Activated naive CD4-positive, alpha-beta T cell treated with anti-CD3 and anti-CD28 coated beads, Interleukin-2, amount 50 U/mL, for 16 hours (primary cell): Measurements from ENCODE around the gene C1orf94.

Source experiments
- DNase-seq: peaks from one replicate; pipeline ENCODE4 v3.0.0-alpha.2; 2020

Gene C1orf94, protein sequence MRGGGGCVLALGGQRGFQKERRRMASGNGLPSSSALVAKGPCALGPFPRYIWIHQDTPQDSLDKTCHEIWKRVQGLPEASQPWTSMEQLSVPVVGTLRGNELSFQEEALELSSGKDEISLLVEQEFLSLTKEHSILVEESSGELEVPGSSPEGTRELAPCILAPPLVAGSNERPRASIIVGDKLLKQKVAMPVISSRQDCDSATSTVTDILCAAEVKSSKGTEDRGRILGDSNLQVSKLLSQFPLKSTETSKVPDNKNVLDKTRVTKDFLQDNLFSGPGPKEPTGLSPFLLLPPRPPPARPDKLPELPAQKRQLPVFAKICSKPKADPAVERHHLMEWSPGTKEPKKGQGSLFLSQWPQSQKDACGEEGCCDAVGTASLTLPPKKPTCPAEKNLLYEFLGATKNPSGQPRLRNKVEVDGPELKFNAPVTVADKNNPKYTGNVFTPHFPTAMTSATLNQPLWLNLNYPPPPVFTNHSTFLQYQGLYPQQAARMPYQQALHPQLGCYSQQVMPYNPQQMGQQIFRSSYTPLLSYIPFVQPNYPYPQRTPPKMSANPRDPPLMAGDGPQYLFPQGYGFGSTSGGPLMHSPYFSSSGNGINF

DNA sequence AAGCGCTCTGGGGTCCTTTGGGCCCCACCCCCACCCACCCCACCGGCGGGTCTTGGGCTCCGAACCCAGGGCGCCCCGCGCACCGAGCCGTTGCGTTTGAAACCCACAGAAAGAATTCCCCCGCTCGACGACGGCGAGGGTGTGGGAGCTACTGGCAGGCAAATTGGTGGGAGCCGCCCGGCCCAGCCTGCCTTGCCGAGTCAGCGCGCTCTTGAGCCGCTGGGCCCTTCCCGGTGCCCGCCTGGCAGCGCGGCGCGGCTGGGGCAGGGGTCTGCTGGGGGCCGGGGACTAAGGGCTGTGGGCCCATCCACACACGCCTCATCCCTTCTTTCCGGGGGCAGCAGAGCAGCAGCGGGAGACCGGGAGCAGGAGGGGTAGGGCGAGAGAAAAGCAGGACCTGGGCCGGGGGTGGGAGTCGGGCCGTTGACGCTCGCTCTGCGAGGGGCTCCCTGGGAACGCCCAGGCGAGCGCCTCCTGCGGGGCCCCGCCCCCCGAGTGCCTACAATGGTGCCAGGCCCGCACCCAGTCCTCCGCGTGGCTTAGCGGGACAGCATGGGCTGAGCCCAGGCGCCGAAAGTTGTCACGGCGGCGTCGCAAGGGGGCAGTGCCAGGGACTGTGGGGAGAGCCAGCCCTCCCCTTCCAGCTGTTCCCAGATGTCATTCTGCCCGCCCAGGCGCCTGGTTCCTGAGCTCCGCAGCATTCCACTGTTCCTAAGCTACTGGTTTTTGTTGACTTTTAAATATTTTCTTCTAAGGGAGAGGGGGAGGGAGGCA is at the start of gene C1orf94:
TSS of gene C1orf94 (plus strand) at position 78 of the 774 bp plus-strand sequence. CDS start 883 bp downstream, outside the sequence.
- no peak for DNase-seq

DNA sequence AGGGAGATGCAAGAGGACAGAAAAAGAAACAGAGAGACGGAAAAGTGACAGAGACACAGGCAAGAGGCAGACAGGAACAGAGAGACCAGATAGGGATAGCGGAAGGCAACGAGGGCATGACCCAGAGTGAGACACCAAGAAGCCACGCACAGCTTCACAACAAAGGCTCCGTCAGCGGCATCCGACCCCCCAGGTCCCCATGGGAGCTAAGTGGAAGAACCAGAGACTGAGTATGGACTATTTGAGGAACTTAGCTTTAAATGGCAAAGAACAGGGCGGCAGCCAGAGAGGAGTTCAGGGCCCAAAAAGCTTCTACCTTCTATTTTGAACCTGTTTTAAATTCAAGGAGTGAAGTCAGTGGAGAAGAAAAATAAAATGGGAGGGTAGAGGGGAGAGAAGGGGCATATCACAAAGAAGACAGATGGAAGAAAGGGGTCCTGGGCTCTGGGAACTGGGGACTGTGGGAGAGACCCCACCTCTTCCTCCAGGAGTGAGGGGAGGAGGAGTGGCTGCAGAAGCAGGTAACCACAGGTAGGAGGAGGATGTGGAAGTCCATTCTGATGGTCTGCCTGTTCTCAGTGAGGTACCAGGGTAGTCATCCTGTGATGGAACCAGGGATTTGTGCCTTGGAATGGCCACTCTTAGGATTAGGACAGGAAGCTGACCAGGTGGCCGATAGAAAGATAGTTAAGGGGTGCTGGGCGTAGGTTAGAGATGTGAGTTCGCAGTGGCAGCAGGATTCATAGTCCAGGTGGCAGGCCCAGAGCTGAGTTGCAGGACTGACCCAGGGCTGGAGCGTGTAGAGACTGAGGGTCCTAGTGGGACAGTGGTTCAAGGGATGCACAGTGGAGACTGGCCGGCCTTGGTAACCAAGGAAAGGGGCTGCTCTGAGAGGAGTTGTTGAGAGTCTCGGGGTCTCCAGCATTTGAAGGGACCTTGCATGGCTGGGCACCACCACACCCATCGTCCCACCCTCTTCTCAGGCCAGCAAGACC is 49.4 kb upstream of the C1orf94 start:
- DNase-seq = no peak

DNA sequence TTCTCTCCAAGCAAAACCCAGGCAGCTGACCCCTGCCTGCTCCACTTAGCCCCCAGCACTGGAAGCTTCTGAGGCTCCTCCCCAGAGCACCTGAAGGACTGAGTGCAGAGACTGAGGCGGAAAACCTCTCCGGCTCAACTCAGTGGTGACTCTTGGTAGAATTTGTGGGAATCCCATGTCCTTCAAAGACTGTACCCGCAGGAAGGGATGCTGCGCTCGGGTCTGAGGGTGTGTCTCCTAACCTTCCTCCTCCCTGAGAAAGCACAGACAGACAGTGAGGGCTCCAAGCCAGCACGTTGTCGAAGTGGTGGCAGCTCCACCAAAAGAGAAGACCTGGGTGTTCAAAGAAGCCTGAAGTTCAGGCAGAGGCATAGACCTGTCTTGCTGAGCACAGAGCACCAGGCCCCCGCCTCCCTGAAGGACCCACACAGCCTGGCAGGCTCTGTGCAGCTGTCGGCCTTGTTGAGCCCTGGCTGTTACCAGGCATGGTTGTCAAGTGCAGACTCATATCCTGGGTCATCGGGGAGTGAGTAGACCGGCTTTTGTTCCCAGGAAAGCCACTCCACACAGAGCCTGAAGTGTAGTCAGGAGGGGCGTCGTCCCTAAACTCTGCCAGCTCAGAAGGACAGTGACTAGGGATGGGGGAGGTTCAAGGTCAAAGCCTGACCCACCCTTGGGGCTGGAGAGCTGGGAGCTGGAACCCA is 48.4 kb upstream of the C1orf94 start:
- no peak for DNase-seq

DNA sequence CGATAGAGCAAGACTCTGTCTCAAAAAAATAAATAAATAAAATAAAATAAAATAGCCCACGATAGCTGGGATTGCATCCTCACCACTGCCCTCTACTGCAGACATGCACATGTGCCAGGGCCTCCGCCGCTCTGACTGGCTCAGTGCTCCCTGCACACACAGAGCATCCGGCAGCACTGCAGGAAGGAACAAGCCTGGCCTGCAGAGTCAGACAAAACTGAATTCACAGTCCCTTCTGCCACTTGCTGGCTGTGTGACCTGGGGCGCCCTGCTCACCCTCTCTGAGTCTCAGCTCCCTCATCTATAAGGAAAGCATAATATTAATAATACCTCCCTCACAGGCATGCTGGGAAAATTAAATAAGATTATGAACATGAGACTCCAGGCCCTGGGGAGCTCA is 47.1 kb upstream of the C1orf94 start:
- DNase-seq = no peak

DNA sequence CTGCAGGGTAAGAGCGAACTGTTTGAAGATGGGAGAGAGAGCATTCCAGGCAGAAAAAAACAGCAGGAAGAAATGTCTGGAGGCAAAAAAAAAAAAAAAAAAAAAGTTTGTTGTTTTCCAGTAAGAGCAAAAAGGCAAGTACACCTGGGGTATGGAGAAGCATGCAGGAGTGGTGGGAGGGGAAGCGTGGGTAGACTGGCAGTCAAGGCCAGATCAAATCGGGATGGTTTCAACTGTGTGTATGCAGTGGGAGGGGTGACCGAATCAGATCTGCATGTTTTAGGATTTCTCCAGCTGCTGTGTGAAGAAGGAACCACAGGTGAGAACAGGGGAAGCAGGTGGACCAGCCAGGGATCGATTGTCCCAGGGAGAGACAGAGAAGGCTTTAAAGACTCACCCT is 46.4 kb upstream of the C1orf94 start:
- no peak for DNase-seq

DNA sequence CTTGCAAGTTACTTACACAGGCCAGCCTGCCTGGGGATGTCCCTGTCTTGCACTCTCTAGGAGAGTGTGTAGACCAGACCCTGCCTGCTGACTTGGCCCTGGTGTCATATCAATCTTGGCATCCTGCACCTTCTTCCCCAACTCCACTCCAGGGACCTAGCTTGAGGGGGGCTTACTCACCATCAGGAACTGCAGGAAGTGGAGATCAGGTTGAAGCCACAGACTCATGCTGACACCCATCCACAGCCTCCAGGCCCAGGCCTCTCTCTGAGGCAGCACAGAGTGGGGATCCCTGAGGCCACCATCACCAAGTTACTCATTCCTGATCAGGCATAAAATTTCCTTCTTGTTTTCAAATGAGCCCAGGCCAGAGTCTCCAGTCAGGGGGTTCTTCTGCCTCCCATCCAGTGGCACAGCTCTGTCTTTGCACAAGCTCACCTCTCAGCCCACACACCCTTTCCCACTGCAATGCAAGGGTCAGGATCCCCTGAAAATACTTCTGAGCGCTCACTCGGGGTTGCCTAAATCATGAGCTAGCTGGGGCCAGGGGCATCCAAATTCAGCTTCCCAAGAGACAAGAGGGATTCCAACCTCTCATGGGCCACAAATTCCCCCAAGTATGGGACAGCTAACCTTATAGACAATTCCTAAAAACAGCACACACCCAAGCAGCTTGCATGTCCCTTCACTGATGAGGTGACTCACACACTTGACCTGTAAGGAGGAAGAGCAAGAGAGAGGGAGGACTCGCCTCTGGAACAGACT is 45.1 kb upstream of the C1orf94 start:
- DNase-seq = no peak

DNA sequence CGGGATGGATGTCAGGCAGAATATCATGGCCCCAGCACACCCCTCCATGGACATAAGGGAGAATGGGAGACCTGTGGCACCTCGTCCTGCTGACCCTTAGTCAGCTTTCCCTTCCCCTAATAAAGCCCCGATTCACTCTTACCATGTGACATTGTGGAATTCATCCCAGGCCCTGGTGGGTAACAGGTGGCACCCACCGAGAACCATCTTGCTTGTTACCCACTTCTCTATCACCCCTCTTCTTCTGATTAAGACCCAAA is 44.6 kb upstream of the C1orf94 start:
- no peak for DNase-seq

DNA sequence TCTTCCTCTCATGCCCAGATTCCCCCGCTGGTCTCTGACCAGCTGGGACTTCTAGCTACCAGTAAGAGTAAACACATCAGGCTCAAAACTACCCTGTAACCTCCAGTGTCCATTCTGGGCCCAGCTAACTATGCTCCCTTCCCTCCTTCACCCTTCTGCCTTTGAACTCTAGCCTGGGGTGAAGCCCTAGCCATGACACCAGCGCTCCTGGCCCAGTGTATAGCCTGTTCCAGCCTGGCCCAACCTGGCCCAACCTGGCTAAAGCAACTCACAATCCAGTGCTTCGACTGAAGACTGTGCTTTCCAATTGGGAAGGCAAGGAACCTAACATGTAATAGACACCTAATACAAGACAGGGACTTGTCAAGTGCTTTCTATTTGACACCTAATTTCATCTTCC is 39.3 kb upstream of the C1orf94 start:
- DNase-seq = no peak

DNA sequence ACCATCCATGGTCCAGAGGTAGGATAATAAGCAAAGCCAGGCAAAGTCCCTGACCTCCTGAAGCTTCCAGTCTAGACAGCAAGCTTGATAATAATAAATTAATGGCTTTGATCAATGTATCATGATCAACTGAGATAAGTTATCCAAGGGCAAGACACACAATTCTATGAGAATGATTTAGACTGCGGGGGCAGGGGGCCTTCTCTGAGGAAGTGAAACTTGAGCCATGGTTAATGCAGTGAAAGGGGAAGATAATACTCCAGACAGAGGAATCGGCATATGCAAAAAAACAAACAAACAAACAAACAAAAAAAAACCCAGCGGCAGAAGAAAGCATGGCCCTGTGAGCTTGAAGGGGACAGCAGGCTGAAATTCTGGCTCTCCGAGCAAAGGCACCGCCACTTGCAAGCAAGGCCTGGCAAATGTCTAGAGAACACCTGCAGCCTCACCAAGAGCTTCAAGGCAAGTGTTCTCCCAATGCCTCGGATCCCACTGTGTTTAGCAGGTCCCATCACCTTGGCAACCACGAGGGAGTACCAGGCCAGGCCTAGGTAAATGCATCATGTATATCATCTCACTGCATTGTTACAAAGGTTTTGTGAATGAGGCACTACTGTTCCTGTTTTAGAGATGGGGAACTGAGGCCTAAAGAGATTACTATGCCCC is 36.6 kb upstream of the C1orf94 start:
- DNase-seq = no peak

DNA sequence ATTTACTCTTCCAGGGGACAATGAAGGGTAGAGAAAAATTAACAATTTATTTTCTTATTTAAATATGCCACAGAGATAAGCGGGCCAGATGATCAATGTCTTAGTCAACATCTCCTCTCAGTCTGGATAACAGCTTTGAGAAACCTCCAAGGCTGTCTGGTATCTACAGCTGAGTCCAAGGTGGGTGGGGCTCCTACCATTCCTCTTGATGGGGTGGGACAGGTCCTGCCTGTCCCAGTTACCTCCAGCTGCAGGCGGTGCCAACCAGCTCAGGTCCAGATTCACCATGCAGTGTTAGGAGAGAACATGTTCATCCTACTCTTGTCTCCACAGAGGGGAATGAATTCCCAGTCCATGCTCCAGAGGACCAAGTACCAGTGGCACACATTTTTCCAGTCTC is 32.7 kb upstream of the C1orf94 start:
- no peak for DNase-seq

DNA sequence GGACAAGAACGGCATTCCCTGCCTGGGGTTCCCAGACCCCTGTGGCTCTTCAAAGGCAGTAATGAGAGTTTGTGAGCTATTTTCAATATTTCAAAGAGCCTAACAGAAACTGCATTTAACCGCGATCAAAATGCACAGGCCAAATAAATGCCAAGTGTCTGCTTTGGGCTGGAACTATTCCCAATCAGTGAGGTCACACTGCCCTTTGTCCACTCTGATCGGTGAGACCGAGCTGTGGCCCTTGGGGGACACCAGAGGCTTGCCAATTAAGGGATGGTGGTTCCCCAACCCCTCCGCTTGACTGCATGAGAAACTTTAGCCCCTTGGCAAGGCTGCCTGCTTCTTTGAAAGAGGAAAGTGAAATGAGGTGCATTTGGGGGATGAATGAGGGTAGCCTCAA is 31.9 kb upstream of the C1orf94 start:
- no peak for DNase-seq

DNA sequence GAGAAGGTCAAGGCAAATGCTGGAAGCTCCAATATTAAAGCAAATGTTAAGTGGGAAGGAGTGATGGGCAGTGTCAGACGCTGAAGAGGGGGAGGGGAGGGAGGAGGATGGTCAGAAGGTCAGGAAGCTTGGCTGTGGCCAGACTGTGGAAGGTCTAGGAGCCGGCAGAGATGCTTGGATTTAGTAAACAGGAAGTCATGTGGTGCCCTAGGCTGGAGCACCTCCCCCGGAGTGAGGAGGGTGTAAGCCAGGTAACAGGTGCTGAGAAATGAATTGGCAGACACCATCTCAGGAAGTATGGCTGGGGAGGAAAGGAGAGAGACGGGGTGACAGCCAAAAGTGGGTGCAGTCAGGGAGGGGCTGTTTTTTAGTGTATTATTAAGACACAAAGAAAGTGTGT is 29.4 kb upstream of the C1orf94 start:
- DNase-seq = no peak

DNA sequence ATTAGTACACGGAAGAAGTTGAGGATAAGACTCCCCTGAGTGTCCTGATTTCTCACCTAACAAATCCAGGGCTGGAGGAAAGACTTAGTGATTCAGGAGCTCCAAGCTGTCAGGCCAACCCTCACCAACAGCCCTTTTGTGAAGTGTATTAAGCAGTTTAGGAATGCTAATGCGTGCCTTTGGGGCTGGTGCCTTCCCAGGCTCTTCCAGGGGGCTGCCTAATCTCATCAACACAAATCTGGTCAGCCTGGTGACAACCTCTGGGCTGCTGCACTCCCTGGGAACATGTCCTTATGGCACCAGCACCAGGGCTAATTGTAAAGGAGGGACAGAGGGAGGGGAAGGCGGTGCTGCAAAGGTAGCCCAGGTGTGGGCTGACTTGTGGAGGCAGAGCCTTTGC is 27.2 kb upstream of the C1orf94 start:
- no peak for DNase-seq

DNA sequence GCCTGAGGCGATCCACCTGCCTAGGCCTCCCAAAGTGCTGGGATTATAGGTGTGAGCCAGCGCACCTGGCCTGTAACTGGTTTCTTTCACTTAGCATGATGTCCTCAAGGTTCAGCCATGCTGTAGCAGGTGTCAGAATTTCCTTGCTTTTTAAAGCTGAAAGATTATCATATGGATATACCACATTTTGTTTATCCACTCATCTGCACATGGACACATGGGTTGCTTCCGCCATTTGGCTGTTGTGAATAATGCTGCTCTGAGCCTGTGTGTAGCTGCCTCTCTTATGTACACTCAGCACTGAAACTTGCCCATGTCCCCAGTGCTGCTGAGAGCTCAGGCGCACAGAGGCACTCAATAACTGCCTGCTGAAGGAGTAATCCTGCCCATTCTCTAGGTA is 23.5 kb upstream of the C1orf94 start:
- no peak for DNase-seq

DNA sequence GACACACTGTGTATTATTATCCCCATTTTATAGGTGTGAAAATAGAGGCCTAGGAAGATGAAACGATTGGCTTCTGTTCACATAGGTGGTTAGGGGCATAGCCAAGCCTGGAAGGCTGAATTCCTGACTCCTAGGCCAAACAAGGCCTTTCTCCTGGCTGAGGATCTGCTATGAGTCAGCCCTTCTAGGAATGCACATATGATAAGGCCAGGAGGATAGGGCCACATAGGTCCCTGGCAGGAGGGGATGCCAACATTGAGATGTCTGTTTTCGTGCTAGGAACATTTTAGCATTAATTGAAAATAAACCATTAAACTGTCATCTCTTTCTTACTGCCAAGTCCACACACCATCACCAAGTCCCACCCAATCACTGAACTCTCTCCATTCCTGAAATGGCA is 20.8 kb upstream of the C1orf94 start:
- no peak for DNase-seq

DNA sequence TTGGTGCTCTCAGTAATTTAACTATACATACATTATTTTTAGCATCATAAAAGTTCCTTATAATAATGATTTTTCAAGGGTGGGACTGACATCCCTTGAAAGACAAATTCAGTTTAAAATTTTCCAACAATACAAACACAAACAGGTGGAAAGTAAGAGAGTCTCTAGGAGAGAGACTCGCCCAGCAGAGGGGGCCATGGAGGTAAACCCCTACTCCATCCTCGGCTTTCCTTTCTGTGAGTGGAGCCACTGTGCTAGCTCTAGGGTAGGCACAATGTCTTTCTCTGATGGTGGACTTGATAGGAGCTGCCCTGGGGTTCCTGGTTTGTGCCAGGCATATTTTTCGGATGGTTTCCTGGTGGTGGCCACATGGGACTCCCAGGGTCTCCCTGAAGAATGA is 20.0 kb upstream of the C1orf94 start:
- no peak for DNase-seq

DNA sequence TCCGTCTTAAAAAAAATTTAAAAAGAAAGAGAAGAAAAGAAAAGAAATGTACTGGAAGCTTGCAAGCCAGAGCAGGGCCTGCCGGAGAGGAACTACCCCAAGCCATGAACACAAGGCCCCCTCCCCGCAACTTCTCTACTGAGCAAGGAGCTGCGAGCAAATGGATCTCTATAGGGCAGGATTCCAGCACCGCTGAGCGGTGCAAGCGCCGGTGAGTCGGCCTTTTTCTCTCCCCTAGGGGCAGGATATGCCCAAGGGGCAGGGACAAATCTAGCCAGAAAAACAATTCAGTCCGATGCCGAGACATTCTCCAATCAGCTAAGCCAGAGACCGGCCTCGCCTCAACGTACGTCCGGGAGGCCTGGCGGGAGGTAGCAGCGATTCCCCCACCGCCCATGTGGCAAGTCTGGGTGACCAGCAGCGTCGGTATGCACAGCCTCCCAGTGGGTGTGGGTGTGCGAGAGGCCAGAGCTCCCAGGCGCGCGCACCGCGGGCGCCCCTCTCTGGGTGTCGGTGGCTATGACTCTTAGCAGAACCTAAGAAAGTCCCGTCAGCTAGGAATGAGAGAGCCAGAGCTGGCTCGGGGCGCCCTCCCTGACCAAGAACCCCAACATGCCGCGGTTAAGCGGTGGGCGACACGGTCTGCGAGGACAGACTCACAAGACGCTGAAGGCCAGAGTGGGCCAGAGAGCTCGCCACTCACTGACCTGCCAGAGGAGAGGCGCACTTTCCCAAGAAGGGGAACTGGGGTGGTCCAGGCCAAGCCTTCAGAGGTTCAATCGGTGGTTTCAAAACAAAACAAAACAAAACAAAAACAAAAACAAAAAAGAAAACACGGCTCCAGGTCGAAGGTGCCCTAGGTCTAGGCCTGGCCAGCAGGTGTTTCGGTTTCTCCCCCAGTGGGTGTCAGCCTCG is 13.6 kb upstream of the C1orf94 start:
- no peak for DNase-seq

DNA sequence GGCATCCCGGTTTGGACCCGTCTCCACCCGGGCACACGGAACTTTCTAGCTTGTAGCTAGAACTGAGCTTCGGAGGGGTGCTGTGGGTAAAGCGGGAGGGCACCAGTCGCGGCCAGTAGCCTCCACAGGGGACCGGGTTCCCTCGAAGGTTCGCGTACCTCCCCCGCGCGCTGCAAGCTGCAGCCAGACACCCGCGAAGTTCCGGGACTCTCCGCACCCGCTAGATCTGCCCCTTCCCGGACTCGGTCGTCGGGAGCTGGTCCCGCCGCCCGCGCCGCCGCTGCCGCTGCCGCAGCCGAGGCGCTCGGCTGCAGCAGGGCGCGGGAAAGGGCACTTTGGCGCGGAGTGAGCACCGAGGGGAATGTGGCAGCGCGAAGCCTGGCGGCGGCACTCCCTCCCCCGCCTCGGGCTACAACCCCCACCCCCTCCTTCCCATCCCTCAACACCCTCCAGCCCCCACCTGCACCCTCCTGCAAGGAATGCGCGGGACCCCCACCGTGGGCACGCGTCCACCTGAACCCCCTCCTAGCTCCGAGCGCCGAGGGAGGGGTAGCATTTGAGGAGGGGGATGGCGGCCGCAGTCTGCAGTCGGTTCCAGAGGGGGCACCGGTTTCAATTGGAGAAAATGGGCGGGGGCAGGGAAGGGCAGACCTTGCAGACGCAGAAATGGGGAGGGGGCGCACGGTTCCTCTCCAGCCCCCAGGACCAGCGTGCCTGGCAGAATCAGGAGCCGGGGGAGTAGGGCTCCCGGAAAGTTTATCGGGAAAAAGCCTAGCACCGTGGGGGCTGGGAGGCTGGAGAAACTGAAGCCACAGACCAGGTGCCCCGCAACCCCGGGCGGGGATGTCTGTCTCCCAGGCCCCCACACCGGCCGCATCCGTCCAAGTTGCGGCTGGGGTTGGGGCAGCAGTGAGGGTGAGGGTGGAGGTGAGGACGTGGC is 12.6 kb upstream of the C1orf94 start:
- DNase-seq = no peak
